HG03442 (cell line): ENCODE measurements around the gene SLC14A1.

ENCODE experiments used
- ATAC-seq: cut with Tn5 transposase; IDR thresholded peaks from one replicate; pipeline ENCODE4 v1.9.1; 2021; ENCODE audit warnings: mild to moderate bottlenecking, moderate library complexity; ENCODE audit not compliant: unreplicated experiment

The SLC14A1 gene

DNA sequence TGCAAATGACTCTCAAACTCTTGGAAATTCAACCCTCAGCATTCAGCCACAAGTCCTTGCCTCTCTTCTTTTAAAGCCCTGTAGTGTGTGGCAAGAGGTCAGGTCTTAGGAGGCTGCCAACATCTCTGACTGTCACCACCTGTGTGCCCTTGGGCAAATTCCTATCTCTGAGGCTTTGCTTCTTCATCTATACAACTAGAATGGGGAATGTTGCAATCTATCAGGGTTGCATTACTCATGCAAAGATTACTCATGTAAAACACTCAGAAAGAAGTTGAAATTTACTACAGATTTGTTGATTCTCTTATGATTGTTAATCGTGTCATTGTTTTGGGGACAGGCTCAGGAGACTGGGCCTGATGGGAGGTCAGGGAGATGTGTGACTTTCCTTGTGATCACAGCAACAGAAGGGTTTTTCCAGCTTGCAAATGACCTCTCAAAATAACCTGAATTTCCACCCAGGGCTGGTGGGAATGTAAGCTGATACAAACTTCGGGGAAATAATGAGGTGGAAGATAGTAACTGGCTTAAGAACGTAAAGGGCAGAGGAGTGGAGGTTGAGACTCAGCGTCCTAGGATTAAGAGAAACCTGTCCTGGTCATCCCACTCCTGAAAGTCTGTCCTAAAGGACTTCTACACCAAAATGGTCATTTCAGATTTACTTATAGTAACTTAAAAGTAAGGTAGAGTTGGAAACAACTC is 69.4 kb downstream of the SLC14A1 start:
- ATAC-seq = no peak

DNA sequence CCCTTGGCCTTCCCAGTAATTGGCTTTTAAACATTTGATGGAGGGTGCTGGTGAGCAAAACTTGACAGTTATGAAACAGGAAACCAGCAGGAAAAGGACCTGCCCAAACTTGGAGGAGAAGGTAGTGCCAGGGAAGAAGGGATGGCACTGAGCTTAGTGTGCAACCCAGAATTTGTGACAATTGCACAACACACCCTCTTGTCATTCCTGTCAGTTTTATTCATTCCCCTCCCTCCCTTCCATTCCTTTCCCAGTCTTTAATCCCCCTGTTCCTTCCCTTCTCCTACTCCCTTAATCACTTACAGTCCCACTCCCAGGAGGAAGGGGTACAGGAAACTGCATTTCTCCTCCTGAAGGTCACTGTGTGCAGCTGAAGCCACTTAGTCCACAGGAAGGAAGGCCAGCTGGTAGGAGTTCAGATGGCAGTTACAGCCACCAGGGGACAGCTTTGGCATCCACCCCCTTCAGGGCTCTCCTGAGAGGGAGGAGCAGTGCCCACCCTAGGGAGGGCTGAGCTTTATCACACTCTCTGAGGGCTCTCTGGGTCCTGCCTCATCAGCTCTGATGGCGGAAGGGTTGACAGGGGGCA is 77.5 kb downstream of the SLC14A1 start:
- no peak for ATAC-seq
